Mucosa of stomach (tissue), 1 donor: Measurements from ENCODE around the gene FTO.

Experiments used
- H3K27me3 ChIP-seq: one replicate; pipeline ENCODE4 v1.7.0; 2013; ENCODE audit warnings: mild to moderate bottlenecking, low read length; ENCODE audit not compliant: control insufficient read depth, insufficient read depth
- H3K36me3 ChIP-seq: one replicate; pipeline ENCODE4 v1.7.0; 2013; ENCODE audit warnings: low read length; ENCODE audit not compliant: control insufficient read depth, insufficient read depth
- H3K4me1 ChIP-seq: one replicate; pipeline ENCODE4 v1.7.0; 2013; ENCODE audit warnings: mild to moderate bottlenecking, low read length; ENCODE audit not compliant: control insufficient read depth, insufficient read depth
- H3K4me3 ChIP-seq: one replicate; pipeline ENCODE4 v1.7.0; 2013; ENCODE audit warnings: low read length
- H3K9ac ChIP-seq: one replicate; pipeline ENCODE4 v1.7.0; 2013; ENCODE audit warnings: mild to moderate bottlenecking, low read length, moderate library complexity
- H3K9me3 ChIP-seq: one replicate; pipeline ENCODE4 v1.7.0; 2013; ENCODE audit warnings: mild to moderate bottlenecking, low read length, moderate library complexity; ENCODE audit not compliant: control insufficient read depth
- donor health status: Pancreatic carcinoma.

FTO gene

DNA sequence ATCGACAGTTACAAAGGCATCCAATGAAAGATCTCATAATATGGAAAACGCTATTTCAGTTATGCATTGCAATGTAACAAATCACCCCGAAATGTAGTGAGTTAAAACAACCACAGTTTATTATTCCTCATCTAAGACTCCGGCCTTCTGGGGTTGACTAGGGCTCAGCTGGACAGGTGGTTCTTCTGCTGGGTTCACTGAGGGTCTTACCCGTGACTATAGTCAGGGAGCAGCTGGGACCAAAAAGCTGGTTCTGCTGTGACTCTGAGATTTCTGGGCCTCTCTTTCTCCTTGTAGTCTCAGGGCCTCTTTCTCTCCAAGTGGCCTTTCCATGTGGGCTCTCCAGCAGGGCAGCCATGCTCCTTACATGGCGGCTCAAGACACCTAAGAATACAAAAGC, 386.6 kb downstream of the FTO start:
- no peaks in the 10 kb centered on the region for H3K27me3 ChIP-seq

DNA sequence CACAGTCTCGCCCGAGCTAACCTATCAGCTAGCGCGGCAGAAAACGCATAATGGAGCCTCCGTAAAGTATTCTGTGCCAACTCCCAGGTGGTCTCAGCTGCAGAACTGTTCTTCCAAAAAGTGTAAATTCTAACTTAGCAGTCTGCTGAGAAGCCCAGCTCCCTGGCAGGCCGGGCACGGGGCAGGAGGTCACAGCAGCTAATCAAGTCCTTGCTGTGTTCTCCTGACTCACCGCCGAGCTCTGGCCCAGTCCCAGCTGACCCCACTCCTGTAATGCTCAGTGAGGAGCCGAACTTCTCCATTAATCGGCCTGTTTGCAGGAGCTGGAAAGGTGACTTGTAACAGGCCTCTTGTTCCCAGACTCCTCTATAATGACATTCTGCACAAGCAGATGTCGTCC, 389.3 kb downstream of the FTO start:
- H3K4me1 ChIP-seq = no peaks in the 10 kb centered on the region
- H3K9ac ChIP-seq = no peak overlapping the region
- no peaks in the 10 kb centered on the region for H3K9me3 ChIP-seq
- H3K4me3 ChIP-seq = no peak overlapping the region
- H3K27me3 ChIP-seq = no peaks in the 10 kb centered on the region
- no peaks in the 10 kb centered on the region for H3K36me3 ChIP-seq

More for the DNA sequence above, 386.6 kb downstream of the FTO start:
- no peak overlapping the region for H3K4me3 ChIP-seq
- no peak overlapping the region for H3K9ac ChIP-seq
- H3K36me3 ChIP-seq = no peaks in the 10 kb centered on the region
- no peaks in the 10 kb centered on the region for H3K4me1 ChIP-seq
- H3K9me3 ChIP-seq = no peaks in the 10 kb centered on the region

DNA sequence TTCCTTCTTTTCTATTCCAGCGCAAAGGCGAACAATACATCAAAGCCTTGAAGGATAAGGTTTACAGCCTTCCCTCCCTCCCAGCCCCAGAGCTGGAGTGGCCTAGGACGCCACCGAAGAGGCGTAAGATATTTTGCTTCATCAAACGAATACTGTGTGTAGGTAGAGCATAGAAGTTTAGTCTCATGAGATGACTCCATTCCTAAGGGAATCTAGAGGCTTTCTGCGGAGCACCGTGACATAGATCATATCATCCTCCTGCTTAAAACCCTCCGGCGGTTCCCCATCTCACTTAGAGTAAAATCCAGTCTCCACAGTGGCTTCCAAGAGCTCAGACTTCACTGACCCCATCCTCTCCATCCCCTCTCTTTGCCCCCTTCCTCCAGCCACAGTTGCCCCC, 390.7 kb downstream of the FTO start:
- Histone ChIP-seq H3K9ac (no peak overlapping the region), H3K9me3 (no peaks in the 10 kb centered on the region), H3K4me1 (no peaks in the 10 kb centered on the region), H3K36me3 (no peaks in the 10 kb centered on the region), H3K27me3 (no peaks in the 10 kb centered on the region), H3K4me3 (no peak overlapping the region)

DNA sequence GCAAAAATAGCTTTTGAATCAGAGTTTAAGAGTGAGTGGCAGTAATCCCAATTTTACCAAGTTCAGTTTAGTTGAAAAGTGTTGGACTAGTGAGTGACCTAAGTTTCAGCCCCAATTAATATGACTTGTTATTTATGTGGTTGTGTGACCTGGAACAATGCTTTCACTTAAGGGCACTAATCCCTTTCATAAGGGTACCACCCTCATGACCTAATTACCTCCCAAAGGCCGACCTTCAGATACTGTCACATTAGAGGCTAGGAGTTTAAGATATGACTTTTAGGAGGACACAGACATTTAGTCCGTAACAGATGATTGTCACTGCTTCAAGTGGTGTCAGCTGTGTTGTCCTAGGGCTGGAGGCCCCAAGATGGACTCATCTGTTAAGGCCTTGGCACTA, 392.7 kb downstream of the FTO start:
- Histone ChIP-seq H3K4me3 (no peak overlapping the region), H3K27me3 (no peaks in the 10 kb centered on the region), H3K9me3 (no peaks in the 10 kb centered on the region), H3K9ac (no peak overlapping the region), H3K4me1 (no peaks in the 10 kb centered on the region), H3K36me3 (no peaks in the 10 kb centered on the region)

DNA sequence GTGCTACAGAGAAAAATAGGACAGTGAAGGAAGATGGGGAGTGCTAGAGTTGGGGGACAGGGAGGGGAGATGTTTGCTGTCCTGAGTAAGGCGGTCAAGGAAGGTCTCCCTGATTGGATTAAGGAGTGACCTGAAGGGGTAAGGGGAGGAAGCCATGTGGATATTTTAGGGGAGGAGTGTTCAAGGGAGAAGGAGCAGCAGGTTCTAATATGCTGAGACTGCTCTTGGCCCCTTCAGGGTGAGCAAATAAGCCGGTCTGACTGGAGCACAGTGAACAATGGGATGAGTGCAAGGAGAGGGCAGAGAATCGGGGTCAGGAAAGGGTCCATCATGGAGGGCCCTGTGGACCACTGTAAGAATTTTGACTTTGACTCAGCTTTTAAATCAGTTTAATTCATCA, 393.8 kb downstream of the FTO start:
- H3K36me3 ChIP-seq = no peaks in the 10 kb centered on the region
- no peaks in the 10 kb centered on the region for H3K27me3 ChIP-seq
- H3K4me3 ChIP-seq = no peak overlapping the region
- no peak overlapping the region for H3K9ac ChIP-seq
- no peaks in the 10 kb centered on the region for H3K9me3 ChIP-seq
- no peaks in the 10 kb centered on the region for H3K4me1 ChIP-seq

DNA sequence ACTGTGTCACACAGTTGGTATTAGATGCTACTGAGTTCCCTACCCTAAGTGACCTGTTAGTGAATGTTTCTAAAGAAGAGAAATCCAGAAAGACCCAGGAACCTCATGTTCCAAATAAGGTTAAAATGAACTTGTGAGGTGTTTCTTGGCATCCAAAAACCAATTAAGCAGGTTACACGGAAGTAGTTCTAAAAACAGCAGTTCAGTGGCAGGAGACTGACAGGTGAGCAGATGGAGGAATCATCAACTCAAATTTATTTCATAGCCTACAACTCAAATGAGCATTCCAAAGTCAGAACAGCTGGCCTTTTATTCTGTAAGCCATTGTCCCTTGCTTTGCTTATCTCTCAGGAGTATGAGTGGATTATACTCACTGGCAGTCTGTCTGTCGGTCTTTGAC, 394.3 kb downstream of the FTO start:
- H3K36me3 ChIP-seq = no peaks in the 10 kb centered on the region
- no peaks in the 10 kb centered on the region for H3K27me3 ChIP-seq
- H3K4me1 ChIP-seq = no peaks in the 10 kb centered on the region
- H3K4me3 ChIP-seq = no peak overlapping the region
- no peaks in the 10 kb centered on the region for H3K9me3 ChIP-seq
- H3K9ac ChIP-seq = no peak overlapping the region

DNA sequence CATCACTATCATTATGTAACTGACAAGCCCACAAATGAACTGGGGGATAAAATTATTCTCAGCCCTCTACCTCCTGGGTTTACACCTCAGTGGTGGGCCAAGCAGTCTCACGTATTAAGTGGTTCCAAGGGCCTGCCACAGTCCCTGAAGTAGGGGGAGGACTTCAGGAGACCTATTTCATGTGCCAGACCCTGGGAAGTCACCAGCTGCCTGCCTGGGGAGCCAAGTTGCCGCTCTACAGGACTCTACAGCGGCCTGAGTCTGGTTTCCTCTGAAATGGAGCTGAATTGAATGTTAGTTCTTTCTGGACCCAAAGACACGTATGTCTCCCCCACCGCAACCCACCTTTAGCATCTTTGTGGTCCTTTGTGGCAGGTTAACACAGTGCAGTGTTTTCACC, 395.7 kb downstream of the FTO start:
- Histone ChIP-seq H3K9ac (no peak overlapping the region), H3K4me1 (no peaks in the 10 kb centered on the region), H3K4me3 (no peak overlapping the region), H3K27me3 (no peaks in the 10 kb centered on the region), H3K36me3 (no peaks in the 10 kb centered on the region), H3K9me3 (no peaks in the 10 kb centered on the region)

DNA sequence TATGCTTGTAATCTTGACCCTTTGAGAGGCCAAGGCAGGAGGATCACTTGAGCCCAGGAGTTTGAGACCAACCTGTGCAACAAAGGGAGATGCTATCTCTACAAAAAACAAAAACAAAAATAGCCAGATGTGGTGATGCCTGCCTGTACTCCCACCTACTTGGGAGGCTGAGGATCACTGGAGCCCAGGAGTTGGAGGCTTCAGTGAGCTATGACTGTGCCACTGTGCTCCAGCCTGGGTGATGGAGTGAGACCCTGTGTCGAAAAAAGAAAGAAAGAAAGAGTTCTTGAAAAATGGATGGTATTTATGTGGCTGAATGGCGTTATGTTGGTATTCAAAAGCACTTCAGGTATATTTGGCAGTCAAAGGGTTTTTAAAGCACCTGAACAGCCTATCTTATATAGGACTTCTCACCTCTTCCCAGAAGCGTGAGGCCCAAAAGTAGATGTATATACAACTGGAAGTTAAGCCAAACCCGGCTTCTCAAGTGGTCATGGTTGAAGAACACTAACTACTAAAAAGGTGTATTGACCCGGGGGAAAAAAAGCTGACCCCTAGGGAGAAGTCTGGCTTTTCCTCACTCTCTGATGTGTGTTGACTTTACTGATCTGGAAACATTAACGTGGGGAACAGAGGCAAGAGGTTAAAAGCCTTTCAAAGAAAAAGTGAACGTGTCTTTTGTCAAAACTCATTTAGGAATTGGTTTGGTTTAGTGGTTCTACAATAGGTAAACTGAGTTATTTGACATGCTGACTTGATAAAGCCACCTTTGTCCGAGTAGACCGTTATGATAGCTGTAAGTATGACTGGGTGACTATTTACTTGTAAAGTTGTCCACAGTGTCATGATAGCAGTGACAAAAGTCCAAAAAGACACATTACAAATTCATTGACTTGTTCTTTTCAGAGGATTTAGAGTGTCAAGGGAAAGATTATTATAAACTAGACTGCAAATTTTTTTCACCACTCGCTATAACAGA, 399.2 kb downstream of the FTO start:
- no peaks in the 10 kb centered on the region for H3K27me3 ChIP-seq
- H3K9me3 ChIP-seq = no peaks in the 10 kb centered on the region
- H3K4me1 ChIP-seq = no peaks in the 10 kb centered on the region
- H3K4me3 ChIP-seq = no peak overlapping the region
- no peaks in the 10 kb centered on the region for H3K36me3 ChIP-seq
- H3K9ac ChIP-seq = no peak overlapping the region

DNA sequence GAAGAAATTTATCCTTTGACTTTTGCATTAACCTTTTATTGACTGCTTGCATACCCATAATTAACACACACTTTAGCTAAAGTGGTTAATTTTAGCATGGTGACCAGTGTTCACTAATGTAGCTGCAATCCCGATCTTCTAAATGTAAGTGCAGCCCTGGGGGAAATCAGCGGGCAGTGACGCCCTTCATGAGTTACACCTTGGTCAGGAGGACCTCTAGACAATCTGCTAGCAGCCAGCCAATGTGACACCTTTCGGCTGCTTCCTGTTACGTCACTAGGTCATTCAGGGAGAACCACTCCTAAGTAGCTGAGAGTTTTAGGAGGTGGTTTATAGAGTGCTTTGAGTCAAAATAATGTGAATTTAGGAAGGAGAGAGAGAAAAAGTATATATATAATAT, 402.1 kb downstream of the FTO start:
- Histone ChIP-seq H3K27me3 (no peaks in the 10 kb centered on the region), H3K9ac (no peak overlapping the region), H3K4me3 (no peak overlapping the region), H3K4me1 (no peaks in the 10 kb centered on the region), H3K36me3 (no peaks in the 10 kb centered on the region), H3K9me3 (no peaks in the 10 kb centered on the region)

DNA sequence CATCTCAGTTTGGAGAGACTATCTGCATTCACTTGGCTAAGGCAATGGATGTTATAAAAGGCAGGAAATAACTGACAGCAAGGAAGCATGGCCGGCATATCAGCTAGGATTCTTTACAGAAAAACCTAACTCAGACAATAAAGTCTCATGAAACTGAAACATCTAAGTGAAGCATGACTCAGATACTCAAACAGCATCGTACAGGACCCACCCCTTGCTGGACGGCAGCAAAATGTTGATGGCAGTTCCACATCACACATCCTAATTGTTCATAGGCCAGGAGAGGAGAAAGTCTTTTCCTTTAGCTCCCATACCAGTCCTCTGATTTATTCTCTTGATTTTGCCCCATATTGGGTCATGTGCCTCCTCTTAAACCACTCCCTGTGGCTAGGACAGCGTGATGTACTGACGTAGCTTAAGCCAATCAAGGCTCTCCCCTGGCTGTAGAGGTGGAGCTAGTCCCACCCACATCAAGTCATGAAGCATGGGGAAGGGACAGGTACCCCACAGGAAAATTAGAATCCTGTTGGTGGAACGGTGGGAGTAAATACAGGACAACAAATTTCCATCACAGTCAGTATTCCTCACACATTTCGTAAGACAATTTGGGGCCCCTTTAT, 403.7 kb downstream of the FTO start:
- Histone ChIP-seq H3K4me3 (no peak overlapping the region), H3K4me1 (no peaks in the 10 kb centered on the region), H3K9ac (no peak overlapping the region), H3K27me3 (no peaks in the 10 kb centered on the region), H3K9me3 (no peaks in the 10 kb centered on the region), H3K36me3 (no peaks in the 10 kb centered on the region)

DNA sequence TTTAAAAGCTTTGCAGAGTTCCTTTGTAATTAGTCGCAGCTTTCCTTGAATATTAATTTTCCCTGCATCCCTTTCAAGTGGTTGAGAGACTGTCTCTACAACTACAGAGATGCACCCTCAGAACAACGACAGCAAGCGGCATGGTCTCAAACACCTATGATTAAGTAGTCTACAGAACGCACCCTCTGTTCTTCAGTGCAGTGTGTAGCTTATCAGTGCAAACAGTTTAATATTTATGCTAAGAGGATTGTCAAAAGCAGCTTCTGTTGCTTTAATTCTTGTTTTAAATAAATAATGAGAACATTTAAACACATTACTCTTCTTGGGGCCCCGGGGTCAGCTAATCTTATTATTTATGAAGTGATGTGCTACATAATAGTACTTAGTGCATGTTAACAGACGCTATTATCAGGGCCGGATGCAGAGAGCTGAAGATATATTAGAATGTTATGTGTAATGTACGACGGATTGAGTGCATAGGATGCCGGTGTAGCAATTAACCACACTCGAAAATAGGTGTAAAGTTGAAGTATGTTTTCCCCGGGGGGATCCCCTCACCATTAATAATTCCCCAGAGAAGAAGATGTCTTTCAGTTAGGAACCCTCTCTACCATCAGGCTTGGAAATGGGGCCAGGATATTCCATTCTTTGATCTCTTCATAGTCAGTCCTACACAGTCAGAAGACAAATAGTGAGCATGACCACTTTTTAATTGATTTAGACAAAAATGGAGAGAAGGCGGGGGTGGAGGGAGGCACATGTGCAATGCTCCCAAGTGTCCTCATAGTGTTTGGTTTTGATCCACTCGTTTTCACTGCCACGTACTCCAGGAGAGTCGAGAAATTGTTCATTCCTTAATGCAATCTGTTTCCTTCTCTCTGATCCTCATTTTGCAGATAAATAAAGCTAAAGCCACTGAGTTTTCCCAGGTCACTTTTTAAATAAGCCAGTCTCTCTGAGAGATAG, 406.3 kb downstream of the FTO start:
- no peak overlapping the region for H3K9ac ChIP-seq
- H3K27me3 ChIP-seq = no peaks in the 10 kb centered on the region

More for the DNA sequence above, 406.3 kb downstream of the FTO start:
- no peak overlapping the region for H3K4me3 ChIP-seq
- H3K36me3 ChIP-seq = no peaks in the 10 kb centered on the region
- H3K9me3 ChIP-seq = no peaks in the 10 kb centered on the region
- H3K4me1 ChIP-seq = no peaks in the 10 kb centered on the region
